Measurements from ENCODE around the gene KIAA2012. TPM values are rescaled to one million over a fixed set of nuclear protein-coding genes. Genes with fewer than 3 reads are reported as not detected.
A peak's percentile ranks its signal among the peaks of the same experiment; 100 is the strongest.

Gene KIAA2012
- polyA plus RNA-seq, 3 donors = not detected

DNA sequence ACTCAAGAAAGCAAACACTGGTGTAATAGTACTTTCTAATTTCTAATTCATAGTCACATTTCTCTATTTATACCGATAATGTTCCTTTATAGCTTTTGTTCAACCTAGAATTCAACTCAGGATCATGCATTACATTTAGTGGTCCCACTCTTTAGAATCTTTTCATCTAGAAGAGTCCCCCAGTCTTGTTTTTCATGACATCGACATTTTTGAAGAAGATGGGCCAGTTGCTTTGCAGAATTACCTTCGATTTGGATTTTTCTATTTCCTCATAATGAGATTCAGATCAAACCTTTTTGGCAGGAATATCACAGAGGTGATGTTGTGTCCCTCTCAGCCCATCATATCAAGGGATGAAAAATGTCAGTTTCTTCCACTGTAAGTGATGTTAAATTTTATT is 35.3 kb downstream of the KIAA2012 start:
- DNase-seq = no peak
- no peak overlapping the region for H3K27ac Mint-ChIP-seq
- intact Hi-C loops (cut with micrococcal nuclease) = loop anchor here in 1 of 2 donors (10.0 kb wide), 1 partner anchor 66 kb away; no protein-coding TSS in a partner anchor
- no peak for TF ChIP-seq CTCF (IDR thresholded peaks at IDR 0.05)
- WGBS (ENCODE audit: insufficient coverage) = 100% methylated on average over 1 of the region's 3 CpGs
- no peak overlapping the region for H3K4me3 Mint-ChIP-seq
- peaks cover 2% of the 10 kb centered on the region for H3K4me1 Mint-ChIP-seq
- Histone ChIP-seq H3K79me2 (ENCODE audit: insufficient read depth, low read length) (no peaks in the 10 kb centered on the region), H4K20me1 (ENCODE audit: insufficient read depth, low read length) (no peaks in the 10 kb centered on the region), H2AFZ (ENCODE audit: insufficient read depth, low read depth, low read length, poor library complexity, severe bottlenecking) (no peak overlapping the region), H3K36me3 (replicated peaks in 1 of 2; ENCODE audit: control insufficient read depth in 1 of 2, insufficient read depth in 2 of 2, low read length in 2 of 2) (no peaks in the 10 kb centered on the region), H3K9me3 (replicated peaks in 1 of 2; ENCODE audit: control insufficient read depth in 1 of 2, insufficient read depth in 1 of 2, low read length in 2 of 2) (no peaks in the 10 kb centered on the region), H3K4me1 (ENCODE audit: control insufficient read depth in 1 of 2, insufficient read depth in 2 of 2, low read length in 2 of 2) (no peaks in the 10 kb centered on the region), H3K27me3 (ENCODE audit: control insufficient read depth in 2 of 2, insufficient read depth in 2 of 2, low read length in 2 of 2) (no peaks in the 10 kb centered on the region), H3K9ac (ENCODE audit: insufficient read depth, low read length, poor library complexity, severe bottlenecking) (no peak overlapping the region), H3K27ac (ENCODE audit: low read depth in 1 of 2, low read length in 2 of 2) (no peak overlapping the region), H3K4me3 (replicated peaks in 1 of 3; ENCODE audit: low read depth in 2 of 3, low read length in 3 of 3) (no peak overlapping the region), H3K4me2 (replicated peaks; ENCODE audit: extremely low read depth, low read length, poor library complexity, severe bottlenecking) (no peak overlapping the region)
- no peaks in the 10 kb centered on the region for H3K9me3 Mint-ChIP-seq
- H3K36me3 Mint-ChIP-seq = no peaks in the 10 kb centered on the region
- H3K27me3 Mint-ChIP-seq (ENCODE audit: low read depth in 3 of 3) = peaks cover 3 to 5% (median 4%) of the 10 kb centered on the region in 3 donors

DNA sequence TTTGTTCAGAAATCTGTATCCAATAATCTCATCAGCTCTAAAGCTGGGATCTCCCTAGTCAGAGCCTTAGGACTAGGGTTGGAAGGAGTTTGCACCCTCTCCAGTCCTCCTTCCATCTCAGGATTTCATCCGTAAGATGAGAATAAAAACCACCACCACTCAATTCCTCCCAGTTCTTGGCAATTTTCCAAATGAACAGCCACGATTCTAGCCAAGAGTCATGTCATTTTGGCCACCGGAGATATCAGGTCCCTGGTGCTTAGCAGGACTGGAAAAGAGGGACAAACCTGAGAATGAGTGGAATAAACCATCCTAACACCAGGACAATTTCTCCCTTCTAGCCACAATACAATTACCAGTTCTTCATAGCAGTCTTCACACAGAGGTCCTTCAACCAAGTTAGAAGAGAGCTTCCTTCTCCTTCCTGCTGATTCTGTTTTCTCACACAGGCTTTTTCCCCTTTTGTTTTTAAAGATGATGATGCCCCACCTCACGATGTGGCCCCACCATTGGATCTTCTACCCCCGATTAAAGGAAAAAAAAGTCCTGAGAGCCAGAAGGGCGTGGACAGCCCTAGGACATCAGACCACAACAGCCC is 36.2 kb downstream of the KIAA2012 start:
- Histone ChIP-seq H2AFZ (ENCODE audit: insufficient read depth, low read depth, low read length, poor library complexity, severe bottlenecking) (no peak overlapping the region), H3K9ac (ENCODE audit: insufficient read depth, low read length, poor library complexity, severe bottlenecking) (no peak overlapping the region), H3K4me2 (replicated peaks; ENCODE audit: extremely low read depth, low read length, poor library complexity, severe bottlenecking) (no peak overlapping the region), H3K36me3 (replicated peaks in 1 of 2; ENCODE audit: control insufficient read depth in 1 of 2, insufficient read depth in 2 of 2, low read length in 2 of 2) (no peaks in the 10 kb centered on the region), H3K9me3 (replicated peaks in 1 of 2; ENCODE audit: control insufficient read depth in 1 of 2, insufficient read depth in 1 of 2, low read length in 2 of 2) (no peaks in the 10 kb centered on the region), H4K20me1 (ENCODE audit: insufficient read depth, low read length) (no peaks in the 10 kb centered on the region), H3K4me3 (replicated peaks in 1 of 3; ENCODE audit: low read depth in 2 of 3, low read length in 3 of 3) (no peak overlapping the region), H3K79me2 (ENCODE audit: insufficient read depth, low read length) (no peaks in the 10 kb centered on the region), H3K27me3 (ENCODE audit: control insufficient read depth in 2 of 2, insufficient read depth in 2 of 2, low read length in 2 of 2) (no peaks in the 10 kb centered on the region), H3K27ac (ENCODE audit: low read depth in 1 of 2, low read length in 2 of 2) (no peak overlapping the region), H3K4me1 (ENCODE audit: control insufficient read depth in 1 of 2, insufficient read depth in 2 of 2, low read length in 2 of 2) (peaks cover under 1 to 2% of the 10 kb centered on the region in 2 donors)
- DNase-seq = no peak
- intact Hi-C loops (cut with micrococcal nuclease) = loop anchor here in 1 of 2 donors (10.0 kb wide), 1 partner anchor 66 kb away; no protein-coding TSS in a partner anchor
- Mint-ChIP-seq H3K27me3 (ENCODE audit: low read depth in 3 of 3) (peaks cover 3 to 5% (median 4%) of the 10 kb centered on the region in 3 donors), H3K27ac (peak overlapping the region in 1 of 7 donors; percentile 14), H3K4me1 (peaks cover 2% of the 10 kb centered on the region), H3K9me3 (no peaks in the 10 kb centered on the region), H3K36me3 (no peaks in the 10 kb centered on the region), H3K4me3 (no peak overlapping the region)
- 56% methylated on average over 5 of the region's 6 CpGs for WGBS (ENCODE audit: insufficient coverage)
- no peak for TF ChIP-seq CTCF (IDR thresholded peaks at IDR 0.05)

All from CD14-positive monocyte (primary cell).